Sigmoid colon (tissue), 7 donors: ENCODE data around the gene ZNF462. TPM values are rescaled to one million over a fixed set of nuclear protein-coding genes. Genes with fewer than 3 reads are reported as not detected.

Source experiments
- DNase-seq: peaks from one replicate; pipeline ENCODE4 v3.0.0-alpha.2; 2019
- H3K27ac ChIP-seq, 4 donors: fragments of 200-600 bp; sonication (generic); one replicate each; pipeline ENCODE4 v1.5.1; 2016 to 2019; ENCODE audit warnings: mild to moderate bottlenecking in 1 of 4
- H3K27me3 ChIP-seq, 3 donors: fragments of 200-600 bp; sonication (generic); one replicate each; pipeline ENCODE4 v1.5.1; 2019; ENCODE audit warnings: mild to moderate bottlenecking in 1 of 3
- H3K36me3 ChIP-seq, 4 donors: fragments of 200-600 bp; sonication (generic); one replicate each; pipeline ENCODE4 v1.5.1; 2016 to 2019
- H3K4me1 ChIP-seq, 4 donors: fragments of 200-600 bp; sonication (generic); one replicate each; pipeline ENCODE4 v1.5.1; 2017 to 2019
- H3K4me3 ChIP-seq, 4 donors: fragments of 200-600 bp; sonication (generic); one replicate each; pipeline ENCODE4 v1.5.1; 2017 to 2019; ENCODE audit warnings: mild to moderate bottlenecking in 2 of 4, moderate library complexity in 1 of 4
- H3K9me3 ChIP-seq, 4 donors: fragments of 200-600 bp in 3 of 4; sonication (generic) in 3 of 4; one replicate each; pipeline versions ENCODE4 v1.5.1 to v1.6.1; 2013 to 2019
- CTCF ChIP-seq, 4 experiments: fragments of 450-650 bp in 3 of 4; fragments of 200-600 bp in 1 of 4; IDR thresholded peaks; one replicate each; pipeline ENCODE4 v1.5.1; 2016 to 2019; ENCODE audit warnings: antibody characterized with exemption in 4 of 4, mild to moderate bottlenecking in 3 of 4, moderate library complexity in 2 of 4
- EP300 ChIP-seq, 4 donors: sonication (generic); formaldehyde crosslinking; IDR thresholded peaks; one replicate each; pipeline ENCODE4 v1.6.1; 2017; ENCODE audit warnings: antibody characterized with exemption in 4 of 4
- POLR2A ChIP-seq, 2 donors: fragments of 450-650 bp; IDR thresholded peaks; one replicate each; pipeline ENCODE4 v1.6.1; 2016; ENCODE audit warnings: antibody characterized with exemption in 2 of 2, mild to moderate bottlenecking in 2 of 2, moderate library complexity in 2 of 2
- POLR2AphosphoS5 ChIP-seq, 4 donors: sonication (generic); formaldehyde crosslinking; IDR thresholded peaks; one replicate each; pipeline ENCODE4 v1.6.1; 2017; ENCODE audit warnings: antibody characterized with exemption in 4 of 4
- WGBS, 2 donors: extraction: QIAGEN DNeasy Blood & Tissue Kit; methylation state at CpG; one replicate each; pipeline ENCODE4 v1.1.7; 2013; 5-methylcytosine and 5-hydroxymethylcytosine counted together
- intact Hi-C: fragments of 100-400 bp; cut with DNase I; formaldehyde crosslinking; loops from one replicate; pipeline ENCODE4 v1.15.1; 2023
- polyA plus RNA-seq, 3 donors: library from polyadenylated mRNA; stranded (reverse); fragments of 200-250 nt; gene quantifications; one replicate each; pipeline ENCODE4 v1.2.3, GENCODE V29; 2013
- total RNA-seq, 4 donors: library from RNA; depleted of rRNA; stranded (reverse); fragments of >200 nt; gene quantifications; one replicate each; pipeline ENCODE4 v1.1.0, GENCODE V29; 2016
- donor health status: healthy with polysubstance abuse.
- donor health status: Bipolar disorder and iron deficiency.
- donor health status: healthy.

The ZNF462 gene
- total and polyA plus RNA-seq, 7 donors = 0.60 to 33.8 (median 21.7) TPM

- intact Hi-C loops = no loop called here
- H3K9me3 ChIP-seq = no peaks in the 10 kb centered on the region
- H3K27me3 ChIP-seq = no peaks in the 10 kb centered on the region
- H3K4me1 ChIP-seq = peaks cover 0 to 33% (median 24%) of the 10 kb centered on the region in 4 donors
- no peak overlapping the region for H3K4me3 ChIP-seq
- WGBS, 2 donors = 32 to 72% methylated on average over 8 of the region's 8 CpGs
- no peak for DNase-seq
- H3K36me3 ChIP-seq = peaks cover 7 to 63% (median 18%) of the 10 kb centered on the region in 4 donors
- TF ChIP-seq POLR2AphosphoS5 (IDR thresholded peaks at IDR 0.05) (no peak), EP300 (IDR thresholded peaks at IDR 0.05) (no peak), POLR2A (IDR thresholded peaks at IDR 0.05) (no peak), CTCF (IDR thresholded peaks at IDR 0.05) (no peak)
- peak overlapping the region in 3 of 4 donors; percentile 39 to 60 (median 48) for H3K27ac ChIP-seq
Measured at GRCh38 chr9:106930477-106930876, 67.5 kb downstream of the ZNF462 start.

GRCh38 chr9:106931466-106931865 lies 68.5 kb downstream of the ZNF462 start:
- Histone ChIP-seq H3K9me3 (no peaks in the 10 kb centered on the region), H3K36me3 (peaks cover 10 to 63% (median 14%) of the 10 kb centered on the region in 4 donors), H3K4me3 (no peak overlapping the region), H3K27me3 (no peaks in the 10 kb centered on the region), H3K4me1 (peaks cover 0 to 33% (median 24%) of the 10 kb centered on the region in 4 donors), H3K27ac (no peak overlapping the region)
- no peak for DNase-seq
- no peak for TF ChIP-seq POLR2AphosphoS5 (IDR thresholded peaks at IDR 0.05)
- no peak for TF ChIP-seq CTCF (IDR thresholded peaks at IDR 0.05)
- TF ChIP-seq EP300 (IDR thresholded peaks at IDR 0.05) = no peak
- TF ChIP-seq POLR2A (IDR thresholded peaks at IDR 0.05) = no peak
- 58 to 82% methylated on average over 4 of the region's 4 CpGs for WGBS, 2 donors
- intact Hi-C loops = no loop called here

DNA sequence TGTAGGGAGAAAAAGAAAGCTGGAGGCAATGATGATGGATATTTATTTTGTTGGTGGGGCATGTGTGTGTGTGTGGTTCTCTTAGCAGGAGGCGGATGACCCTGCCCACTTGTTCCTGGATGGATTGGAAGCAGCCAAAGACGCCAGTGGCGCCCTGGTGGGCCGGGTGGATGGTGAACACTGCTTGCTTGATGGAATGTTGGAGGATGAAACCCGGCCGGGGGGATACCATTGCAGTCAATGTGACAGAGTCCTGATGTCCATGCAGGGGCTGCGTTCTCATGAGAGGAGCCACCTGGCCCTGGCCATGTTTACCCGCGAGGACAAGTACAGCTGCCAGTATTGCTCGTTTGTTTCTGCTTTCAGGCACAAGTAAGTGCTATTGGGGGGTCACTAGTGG lies 69.2 kb downstream of the ZNF462 start:
- intact Hi-C loops = no loop called here
- DNase-seq = no peak
- no peak overlapping the region for H3K4me3 ChIP-seq
- H3K27ac ChIP-seq = no peak overlapping the region
- H3K36me3 ChIP-seq = peaks cover 10 to 63% (median 15%) of the 10 kb centered on the region in 4 donors
- no peak for TF ChIP-seq CTCF (IDR thresholded peaks at IDR 0.05)
- no peak for TF ChIP-seq POLR2A (IDR thresholded peaks at IDR 0.05)
- no peak for TF ChIP-seq EP300 (IDR thresholded peaks at IDR 0.05)
- TF ChIP-seq POLR2AphosphoS5 (IDR thresholded peaks at IDR 0.05) = no peak
- no peaks in the 10 kb centered on the region for H3K27me3 ChIP-seq
- WGBS, 2 donors = 94 to 95% methylated on average over 10 of the region's 10 CpGs
- peaks cover 0 to 33% (median 24%) of the 10 kb centered on the region in 4 donors for H3K4me1 ChIP-seq
- no peaks in the 10 kb centered on the region for H3K9me3 ChIP-seq

GRCh38 chr9:106932675-106933074 lies 69.7 kb downstream of the ZNF462 start:
- no peak overlapping the region for H3K27ac ChIP-seq
- intact Hi-C loops = no loop called here
- H3K9me3 ChIP-seq = no peaks in the 10 kb centered on the region
- no peaks in the 10 kb centered on the region for H3K27me3 ChIP-seq
- H3K36me3 ChIP-seq = peaks cover 10 to 61% (median 14%) of the 10 kb centered on the region in 4 donors
- no peak for TF ChIP-seq CTCF (IDR thresholded peaks at IDR 0.05)
- no peak for TF ChIP-seq POLR2A (IDR thresholded peaks at IDR 0.05)
- no peak for TF ChIP-seq EP300 (IDR thresholded peaks at IDR 0.05)
- TF ChIP-seq POLR2AphosphoS5 (IDR thresholded peaks at IDR 0.05) = no peak
- 95 to 97% methylated on average over 3 of the region's 3 CpGs for WGBS, 2 donors
- DNase-seq = no peak
- H3K4me1 ChIP-seq = peaks cover 0 to 29% (median 22%) of the 10 kb centered on the region in 4 donors
- no peak overlapping the region for H3K4me3 ChIP-seq

- H3K4me3 ChIP-seq = no peak overlapping the region
- intact Hi-C loops = no loop called here
- TF ChIP-seq EP300 (IDR thresholded peaks at IDR 0.05) = no peak
- TF ChIP-seq POLR2A (IDR thresholded peaks at IDR 0.05) = no peak
- TF ChIP-seq CTCF (IDR thresholded peaks at IDR 0.05) = no peak
- TF ChIP-seq POLR2AphosphoS5 (IDR thresholded peaks at IDR 0.05) = no peak
- 94 to 97% methylated on average over 2 of the region's 2 CpGs for WGBS, 2 donors
- no peaks in the 10 kb centered on the region for H3K9me3 ChIP-seq
- no peak overlapping the region for H3K27ac ChIP-seq
- H3K27me3 ChIP-seq = no peaks in the 10 kb centered on the region
- H3K4me1 ChIP-seq = peaks cover 0 to 21% (median 16%) of the 10 kb centered on the region in 4 donors
- peaks cover 10 to 61% (median 13%) of the 10 kb centered on the region in 4 donors for H3K36me3 ChIP-seq
- DNase-seq = no peak
Measured at GRCh38 chr9:106933470-106933869, 70.5 kb downstream of the ZNF462 start.
